Nucleus accumbens (tissue), 56 donors: ENCODE results near the gene RAB3C.
"Not testable (repeated sequence)": the region's sequence is repeated elsewhere in the genome, so short reads cannot be mapped to it uniquely, and the experiment has no call there.

Experiments used
- DNase-seq, 56 donors: peaks; one replicate each; lab custom pipeline; 2025; lab: John Stamatoyannopoulos, UW

The RAB3C gene

DNA sequence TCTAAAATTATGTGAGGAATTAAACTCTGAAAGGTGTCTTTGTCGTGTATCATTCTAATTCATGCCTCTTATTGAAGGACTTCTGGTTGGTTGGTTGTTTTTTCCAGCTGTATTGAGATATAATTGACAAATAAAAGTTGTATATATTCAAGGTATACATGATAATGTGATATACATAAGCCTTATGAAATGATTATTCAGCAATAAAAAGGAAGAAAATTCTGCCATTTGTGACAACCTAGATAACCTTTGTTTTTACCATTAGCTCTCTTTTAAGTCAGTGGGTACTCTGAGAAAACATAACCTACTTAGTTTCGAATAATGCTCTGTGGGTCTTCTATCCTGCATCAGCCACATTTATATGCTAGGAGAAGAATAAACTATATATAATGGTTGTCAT lies 89.6 kb downstream of the RAB3C start:
- no peak for DNase-seq

DNA sequence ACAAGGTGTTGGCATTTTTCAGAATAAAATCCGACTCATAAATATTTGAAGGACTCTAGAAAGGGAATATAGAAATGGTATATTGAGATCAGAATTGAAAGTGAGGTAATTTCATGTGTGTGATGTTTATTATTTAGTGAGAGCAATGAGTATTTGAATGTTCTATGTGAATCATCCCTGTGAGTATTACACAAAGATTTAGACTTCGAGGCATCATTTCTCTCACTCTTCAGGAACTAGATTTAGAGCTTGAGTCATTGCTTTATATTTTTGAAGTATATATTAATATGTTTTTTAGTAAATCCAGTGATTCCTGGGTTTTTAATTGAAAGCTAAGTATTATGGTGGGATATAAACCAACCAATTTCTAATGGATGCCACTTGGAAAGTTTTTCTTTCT lies 91.2 kb downstream of the RAB3C start:
- DNase-seq = no peak

DNA sequence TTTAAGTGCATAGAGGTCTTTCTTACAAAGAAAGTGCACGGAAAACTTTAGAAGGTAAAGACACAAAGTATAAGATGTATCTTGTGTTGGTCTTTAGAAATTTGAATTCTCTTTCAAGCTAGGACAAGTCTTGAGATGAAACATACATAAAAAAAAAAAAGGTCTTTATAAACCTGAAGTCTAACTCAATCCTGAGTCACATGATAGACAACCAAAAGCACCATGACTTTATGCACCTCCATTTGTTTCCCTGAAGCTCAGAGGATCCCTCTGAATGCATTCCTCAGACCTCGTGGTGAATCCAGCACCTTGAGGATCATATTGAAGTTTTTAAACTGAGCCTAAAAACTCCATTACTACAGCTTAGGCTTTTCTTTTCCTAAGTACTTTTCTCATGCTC lies 91.8 kb downstream of the RAB3C start:
- no peak for DNase-seq

DNA sequence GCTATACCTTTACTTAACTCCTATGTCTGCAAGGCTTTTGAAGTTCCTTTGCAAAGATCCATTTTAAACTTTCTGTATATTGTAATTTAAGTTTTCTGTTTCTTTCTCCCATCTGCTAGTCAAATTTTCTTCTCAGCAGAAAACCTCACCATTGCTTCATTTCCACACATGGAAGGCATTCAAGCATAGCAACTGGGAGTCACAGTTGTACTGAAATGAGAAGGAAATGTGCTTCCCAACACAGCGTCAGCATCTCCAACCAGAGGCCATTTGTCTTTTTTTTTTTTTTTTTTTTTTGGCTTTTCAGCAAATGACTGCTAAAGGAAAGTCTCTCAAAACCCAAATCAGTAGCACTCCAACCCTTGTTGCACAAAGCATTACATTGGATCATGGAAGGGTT lies 92.5 kb downstream of the RAB3C start:
- DNase-seq = no peak

DNA sequence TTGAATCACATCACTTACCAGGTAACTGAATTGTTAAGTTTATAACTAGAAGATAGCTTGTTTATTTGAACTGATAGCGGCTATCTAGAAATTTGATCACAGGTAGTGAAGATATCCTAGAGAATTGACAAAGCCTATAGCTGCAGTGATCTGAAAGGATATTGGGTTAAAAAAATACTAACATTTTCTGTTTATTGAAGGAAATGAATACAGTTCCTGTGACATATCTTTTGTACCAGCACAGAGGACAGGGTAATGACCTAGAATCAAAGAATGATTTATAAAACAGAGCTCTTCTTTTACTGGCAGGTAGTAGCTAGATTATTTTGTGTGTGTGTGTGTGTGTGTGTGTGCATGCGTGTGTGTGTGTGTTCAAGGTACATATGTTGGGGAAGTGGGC lies 94.8 kb downstream of the RAB3C start:
- no peak for DNase-seq

DNA sequence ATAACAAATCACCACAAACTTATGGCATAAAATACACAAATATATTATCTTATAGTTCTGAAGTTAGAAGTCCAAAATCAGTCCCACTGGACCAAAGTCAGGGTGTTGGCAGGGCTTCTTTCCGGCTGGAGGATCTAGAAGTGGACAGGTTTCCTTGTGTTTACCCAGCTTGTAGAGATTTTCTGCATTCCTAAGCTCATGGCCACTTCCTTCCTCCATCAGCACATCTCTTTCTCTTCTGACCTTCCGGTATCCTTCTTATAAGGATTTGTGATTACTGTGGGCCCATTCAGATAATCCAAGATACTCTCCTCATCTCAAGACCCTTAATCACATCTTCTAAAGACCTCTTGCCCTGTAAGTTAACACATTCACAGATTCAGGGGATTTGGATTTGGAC lies 97.6 kb downstream of the RAB3C start:
- DNase-seq = no peak

DNA sequence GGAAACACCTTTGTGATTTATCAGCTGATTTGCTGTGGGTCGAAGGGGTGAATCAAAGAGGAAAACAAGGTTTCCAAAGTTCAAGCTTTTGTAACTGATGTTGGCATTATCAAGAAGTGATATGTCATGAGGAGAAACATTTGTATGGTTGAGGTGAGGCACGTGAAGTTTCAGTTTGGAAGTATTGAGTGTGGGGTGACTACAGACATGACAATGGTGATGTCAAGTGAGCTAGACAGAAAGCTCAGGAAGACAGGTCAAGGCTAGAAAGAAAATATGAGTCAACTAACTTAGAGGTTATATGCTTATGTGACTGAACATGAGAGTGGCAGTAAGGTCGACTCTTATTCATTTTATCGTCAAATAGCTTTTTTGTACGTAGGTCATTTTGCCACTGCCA lies 99.1 kb downstream of the RAB3C start:
- DNase-seq = no peak

DNA sequence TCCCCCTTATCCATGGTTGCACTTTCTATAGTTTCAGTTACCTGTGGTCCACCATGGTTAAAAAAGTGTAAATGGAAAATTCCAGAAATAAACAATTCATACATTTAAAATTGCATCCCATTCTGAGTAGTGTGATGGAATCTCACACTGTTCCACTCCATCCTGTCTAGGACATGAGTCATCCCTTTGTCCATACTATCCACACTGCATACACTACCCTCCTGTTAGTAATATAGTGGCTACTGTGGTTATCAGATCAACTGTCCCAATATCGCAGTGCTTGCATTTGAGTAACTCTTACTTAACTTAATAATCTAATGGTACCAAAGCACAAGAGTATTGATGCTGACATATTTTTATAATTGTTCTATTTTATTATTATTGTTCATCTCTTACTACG lies 100.7 kb downstream of the RAB3C start:
- no peak for DNase-seq

DNA sequence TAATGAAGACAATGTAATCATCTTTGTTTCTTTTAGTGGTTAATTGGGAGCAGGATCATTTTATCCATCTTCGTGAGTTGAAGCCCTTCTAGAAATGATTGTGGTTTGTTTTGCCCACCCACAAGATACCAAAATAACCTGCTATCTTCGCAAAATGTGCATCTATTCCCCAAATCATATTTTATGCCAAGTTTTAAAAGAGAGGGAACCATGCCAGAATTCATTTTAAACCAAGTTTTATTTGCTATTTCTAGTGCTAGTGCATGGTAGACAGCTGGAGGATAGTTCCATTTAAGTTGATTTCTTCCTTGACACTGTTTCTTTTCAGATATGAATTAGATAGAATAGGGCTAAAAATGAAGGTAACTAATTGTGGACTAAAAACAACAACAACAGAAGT lies 104.2 kb downstream of the RAB3C start:
- no peak for DNase-seq

DNA sequence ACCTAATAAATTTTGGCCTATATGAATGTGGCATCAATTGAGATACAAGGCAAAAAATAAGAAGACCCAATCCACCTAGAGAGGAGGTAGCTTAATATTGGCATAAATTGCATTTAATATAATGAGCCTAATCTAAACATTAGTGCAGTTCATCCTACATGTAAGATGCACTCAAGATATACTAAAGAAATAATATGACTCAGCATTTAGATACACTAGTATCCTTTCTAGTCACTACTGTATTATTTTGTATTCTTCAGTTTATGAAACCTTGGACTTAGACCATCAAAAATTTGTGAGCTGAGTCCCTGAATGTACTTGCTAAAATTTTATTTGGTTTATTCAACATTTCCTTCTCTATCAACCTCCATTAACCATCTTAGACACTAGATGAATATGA lies 104.7 kb downstream of the RAB3C start:
- no peak for DNase-seq

DNA sequence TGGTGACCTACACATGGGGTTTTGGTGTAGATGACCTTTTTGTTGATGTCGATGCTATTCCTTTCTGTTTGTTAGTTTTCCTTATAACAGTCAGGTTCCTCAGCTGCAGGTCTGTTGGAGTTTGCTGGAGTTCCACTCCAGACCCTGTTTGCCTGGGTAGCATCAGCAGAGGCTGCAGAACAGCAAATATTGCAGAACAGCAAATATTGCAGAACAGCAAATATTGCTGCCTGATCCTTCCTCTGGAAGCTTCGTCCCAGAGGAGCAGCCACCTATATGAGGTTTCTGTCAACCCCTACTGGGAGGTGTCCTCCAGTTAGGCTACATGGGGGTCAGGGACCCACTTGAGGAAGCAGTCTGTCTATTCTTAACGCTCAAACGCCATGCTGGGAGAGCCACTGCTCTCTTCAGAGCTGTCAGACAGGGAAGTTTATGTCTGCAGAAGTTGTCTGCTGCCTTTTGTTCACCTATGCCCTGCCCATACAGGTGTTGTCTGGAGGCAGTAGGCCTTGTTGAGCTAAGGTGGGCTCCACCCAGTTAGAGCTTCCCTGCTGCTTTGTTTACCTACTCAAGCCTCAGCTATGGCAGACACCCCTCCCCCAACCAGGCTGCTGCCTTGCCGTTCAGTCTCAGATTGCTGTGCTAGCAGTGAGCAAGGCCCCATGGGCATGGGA lies 116.3 kb downstream of the RAB3C start:
- not testable (repeated sequence) for DNase-seq

DNA sequence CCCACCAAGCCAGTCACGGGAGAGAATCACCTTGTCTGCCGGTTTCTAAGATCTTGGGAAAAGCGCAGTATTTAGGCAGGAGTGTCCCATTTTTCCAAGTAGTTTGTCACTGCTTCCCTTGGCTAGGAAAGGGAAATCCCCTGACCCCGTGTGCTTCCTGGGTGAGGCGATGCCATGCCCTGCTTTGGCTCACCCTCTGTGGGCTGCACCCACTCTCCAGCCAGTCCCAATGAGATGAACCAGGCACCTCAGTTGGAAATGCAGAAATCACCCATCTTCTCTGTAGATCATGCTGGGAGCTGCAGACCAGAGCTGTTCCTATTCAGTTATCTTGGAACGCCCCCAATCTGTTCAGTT lies 116.9 kb downstream of the RAB3C start:
- no peak for DNase-seq

DNA sequence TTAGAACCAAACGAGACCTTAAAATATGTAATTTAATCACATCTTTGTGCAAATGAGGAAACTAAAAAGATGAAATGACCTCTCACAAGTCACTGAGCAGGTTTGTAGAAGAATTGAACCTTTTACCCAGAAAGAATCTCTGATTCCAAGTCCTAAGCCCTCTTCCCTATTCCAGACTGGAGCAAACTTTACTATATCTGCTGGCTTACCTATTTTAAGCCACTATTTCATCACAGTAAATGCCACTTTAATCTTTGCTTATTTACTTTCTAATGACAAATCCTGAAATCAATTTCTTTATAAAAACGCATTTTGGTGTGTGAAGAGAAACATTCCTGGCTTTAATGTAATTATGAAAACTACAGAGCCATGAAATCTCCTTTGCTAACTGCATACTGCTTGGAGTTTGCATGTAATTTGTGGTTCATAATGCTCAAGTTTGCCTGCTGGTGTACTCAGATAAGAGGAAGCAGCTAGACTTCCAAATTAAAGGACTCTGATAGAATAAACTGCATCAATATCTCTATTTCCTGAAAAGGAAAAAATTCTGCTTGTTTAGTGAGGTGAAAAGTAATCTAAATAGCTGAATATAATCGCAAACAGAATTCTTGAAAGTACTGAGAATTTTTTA lies 121.2 kb downstream of the RAB3C start:
- no peak for DNase-seq

DNA sequence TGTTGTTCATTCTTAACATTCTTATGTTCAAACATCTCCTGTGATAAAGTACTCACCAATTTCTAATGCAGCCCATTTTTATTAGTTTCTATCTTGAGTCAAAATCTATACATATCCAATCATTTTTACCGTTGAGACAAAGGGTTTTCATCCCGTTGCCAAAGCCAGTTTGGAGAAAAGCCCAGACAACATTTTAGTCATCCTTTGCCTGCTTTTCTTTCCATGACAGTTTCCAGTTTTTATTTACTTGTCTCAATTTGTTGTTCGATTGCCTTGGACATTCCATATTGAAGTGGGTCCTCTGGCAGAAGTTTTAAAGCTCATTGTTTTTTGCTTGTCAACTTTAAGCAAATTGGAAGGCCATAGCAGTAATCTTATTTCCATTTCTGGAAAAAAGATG lies 123.9 kb downstream of the RAB3C start:
- DNase-seq = no peak

DNA sequence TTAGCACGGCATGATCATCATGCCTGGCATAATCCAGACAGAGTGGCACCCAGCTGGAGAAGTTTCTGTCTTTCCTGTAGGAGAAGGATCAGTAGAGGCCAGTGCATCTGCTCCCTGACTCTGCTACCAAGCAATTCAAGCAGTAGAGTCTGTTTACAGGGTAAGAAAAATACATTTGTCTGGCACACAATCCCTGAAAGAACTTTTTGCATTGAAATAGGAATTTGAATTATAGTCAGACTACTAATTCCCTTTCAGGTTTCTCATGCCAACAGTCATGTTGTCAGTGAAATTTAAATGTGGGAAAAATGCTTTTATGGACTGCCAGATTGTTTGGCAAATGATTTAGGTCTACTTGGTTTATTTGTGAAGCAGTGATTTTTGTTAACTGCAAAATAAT lies 125.6 kb downstream of the RAB3C start:
- no peak for DNase-seq

DNA sequence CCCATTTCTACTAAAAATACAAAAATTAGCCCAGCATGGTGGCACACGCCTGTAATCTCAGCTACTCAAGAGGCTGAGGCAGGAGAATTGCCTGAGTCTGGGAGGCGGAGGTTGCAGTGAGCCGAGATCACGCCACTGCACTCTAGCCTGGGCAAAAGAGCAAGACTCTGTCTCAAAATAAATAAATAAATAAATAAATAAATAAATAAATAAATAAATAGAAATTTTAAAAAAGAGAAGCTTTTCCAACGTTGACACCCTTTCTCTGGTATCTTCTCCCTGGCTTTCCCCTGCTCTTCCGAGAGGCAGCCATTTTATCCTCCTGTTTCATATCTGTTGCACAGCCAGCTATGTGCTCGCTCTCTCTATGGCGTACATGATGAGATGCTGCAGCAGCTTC lies 127.5 kb downstream of the RAB3C start:
- DNase-seq = not testable (repeated sequence)

DNA sequence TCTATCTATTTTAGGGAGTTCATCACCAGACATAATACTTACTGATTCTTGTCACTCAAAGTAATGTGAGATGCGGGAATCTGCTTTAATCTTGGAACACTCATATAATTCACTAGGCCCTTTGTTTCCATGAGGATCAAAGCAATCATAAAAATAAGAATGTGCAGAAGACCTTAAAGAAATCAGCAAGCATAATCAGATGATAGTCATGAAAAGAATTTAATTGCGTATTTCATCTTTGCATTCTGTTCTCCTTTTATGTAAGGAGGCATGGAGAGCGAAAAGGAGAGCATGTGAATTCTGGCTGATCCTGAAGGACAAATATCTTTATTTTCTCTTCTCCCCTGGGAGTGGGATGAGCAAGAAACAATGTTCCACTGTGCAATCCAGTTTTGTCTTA lies 128.0 kb downstream of the RAB3C start:
- no peak for DNase-seq

DNA sequence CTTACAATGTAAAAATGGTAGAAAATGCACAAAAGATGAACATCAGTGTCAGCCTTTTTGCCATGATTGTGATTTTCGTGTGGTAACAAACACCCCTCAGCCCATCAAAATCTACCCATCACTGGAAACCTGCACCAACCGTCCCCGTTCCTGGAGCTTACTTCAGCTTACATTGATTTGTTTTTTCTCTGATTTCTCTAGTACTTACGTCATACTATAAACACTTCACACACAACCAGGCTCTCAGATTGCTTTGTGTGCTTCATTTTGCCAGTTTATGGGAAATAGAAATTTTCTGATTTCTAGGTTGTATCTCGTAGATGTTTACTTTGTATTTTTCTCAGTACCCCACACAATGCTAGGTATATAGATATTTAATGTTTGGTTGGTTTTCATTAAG lies 129.1 kb downstream of the RAB3C start:
- DNase-seq = no peak

DNA sequence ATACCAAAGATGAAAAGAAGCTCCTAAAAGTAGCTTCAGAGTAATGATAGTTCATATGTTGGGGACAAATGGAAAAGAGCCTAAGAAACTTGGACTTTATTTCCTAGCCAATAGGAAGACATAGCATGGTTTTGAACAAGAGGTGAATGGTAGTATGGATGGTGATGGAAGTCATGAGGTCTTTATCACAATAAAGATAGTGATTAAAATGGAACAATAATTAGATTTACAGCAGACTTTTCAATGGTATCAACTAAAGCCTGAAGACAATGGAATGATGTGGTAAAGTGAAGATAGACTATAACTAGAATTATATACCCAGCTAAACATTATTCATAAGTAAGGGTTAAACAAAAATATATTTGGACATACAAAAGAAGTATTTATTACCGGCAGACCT lies 131.2 kb downstream of the RAB3C start:
- DNase-seq = no peak

DNA sequence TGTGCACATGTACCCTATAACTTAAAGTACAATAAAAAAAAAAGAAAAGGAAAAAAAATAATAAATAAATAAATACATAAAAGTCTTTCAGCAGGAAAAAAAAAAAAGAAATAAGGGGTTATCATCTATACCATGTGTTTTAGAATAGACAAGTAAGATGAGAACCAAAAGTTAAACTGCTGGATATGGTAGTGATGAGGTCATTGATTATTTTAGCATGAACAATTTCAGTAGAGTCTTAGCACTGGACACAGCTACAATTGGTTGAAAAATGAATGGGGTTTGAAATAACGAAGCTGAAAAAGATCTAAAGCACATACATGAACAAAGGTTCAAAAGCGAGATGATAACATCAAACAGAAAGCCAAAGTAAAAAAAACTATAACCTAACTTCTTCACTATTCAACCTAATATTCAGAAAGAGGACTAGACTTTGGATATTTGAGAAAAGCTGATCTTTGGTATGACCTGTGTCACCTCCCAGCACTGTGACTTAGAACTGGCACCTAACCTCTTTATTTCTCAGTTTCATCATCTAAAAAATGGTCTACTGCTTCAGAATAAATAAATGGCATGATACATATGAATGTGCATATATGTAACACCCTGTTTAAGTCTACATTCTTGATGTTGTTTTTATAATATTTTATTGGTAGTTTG lies 133.3 kb downstream of the RAB3C start:
- DNase-seq = no peak

DNA sequence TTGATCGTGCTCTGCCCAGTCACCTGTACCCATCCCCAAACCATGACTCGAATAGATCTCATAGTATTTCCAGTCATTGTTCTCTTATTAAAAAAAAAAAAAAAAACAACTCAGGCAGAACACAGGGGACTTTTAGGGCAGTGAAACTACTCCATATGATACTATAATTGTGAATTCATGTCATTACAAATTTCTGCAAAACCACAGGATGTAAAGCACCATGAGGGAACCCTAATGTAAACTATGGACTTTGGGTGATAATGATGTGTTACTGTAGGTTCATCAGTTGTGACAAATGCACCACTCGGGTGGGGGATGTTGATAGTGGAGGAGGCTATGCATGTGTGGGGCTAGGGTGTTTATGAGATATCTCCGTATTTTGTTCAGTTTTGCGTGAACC lies 133.8 kb downstream of the RAB3C start:
- no peak for DNase-seq

DNA sequence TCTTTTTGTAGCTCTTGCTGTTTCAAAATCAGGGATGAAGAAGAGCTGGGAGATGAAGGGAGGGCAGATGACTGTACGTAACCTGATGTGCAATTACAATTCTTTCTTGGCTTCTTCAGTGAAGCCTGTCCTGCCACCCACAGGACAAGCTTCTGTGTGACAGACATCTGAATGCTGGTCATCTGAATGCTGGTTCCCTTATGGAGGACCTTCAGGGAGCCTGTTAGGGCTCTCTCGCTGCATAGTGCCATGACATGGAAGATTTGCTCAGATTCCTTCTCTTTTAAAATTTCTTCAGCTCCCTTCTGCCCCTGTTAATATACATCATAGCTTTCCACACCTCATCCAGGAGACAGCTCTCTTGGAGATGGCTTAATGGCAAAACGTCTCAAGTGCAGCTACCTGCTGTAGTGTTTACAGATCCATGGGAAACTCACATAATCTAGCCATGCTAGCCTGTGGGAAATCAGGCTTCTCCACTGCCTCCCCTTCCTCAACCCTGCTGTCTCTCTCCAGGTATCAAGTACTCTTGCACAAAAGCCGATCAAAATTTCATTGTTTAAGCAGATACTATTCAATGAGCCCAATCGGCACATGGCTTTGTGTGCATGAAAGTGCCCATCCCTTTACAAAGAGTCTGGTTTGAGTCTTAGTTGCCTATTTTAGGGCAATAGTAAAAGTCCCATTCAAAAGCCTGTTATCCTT lies 134.6 kb downstream of the RAB3C start:
- no peak for DNase-seq
